HepG2 (cell line): Measurements from ENCODE around the gene PTMA. TPM values are rescaled to one million over a fixed set of nuclear protein-coding genes. Genes with fewer than 3 reads are reported as not detected.
A peak's percentile ranks its signal among the peaks of the same experiment; 100 is the strongest.

Source experiments
- CENPBD1 ChIP-seq: sonication (generic); formaldehyde crosslinking; IDR thresholded peaks from 2 replicates; pipeline ENCODE4 v1.8.0; 2022; ENCODE audit warnings: missing genetic modification reagents, low read depth, mild to moderate bottlenecking, borderline replicate concordance
- CENPT ChIP-seq: sonication (generic); formaldehyde crosslinking; IDR thresholded peaks from 2 replicates; pipeline ENCODE4 v1.8.0; 2022; ENCODE audit warnings: low read depth, mild to moderate bottlenecking, moderate library complexity, missing genetic modification reagents
- FOXC1 ChIP-seq: sonication (generic); formaldehyde crosslinking; IDR thresholded peaks from 2 replicates; pipeline ENCODE4 v1.8.0; 2022; ENCODE audit warnings: mild to moderate bottlenecking, missing genetic modification reagents, borderline replicate concordance
- GFI1 ChIP-seq: sonication (generic); formaldehyde crosslinking; IDR thresholded peaks from 2 replicates; pipeline ENCODE4 v1.5.0; 2020; ENCODE audit warnings: missing genetic modification reagents, mild to moderate bottlenecking, borderline replicate concordance
- HDAC1 ChIP-seq: sonication (generic); formaldehyde crosslinking; IDR thresholded peaks from 2 replicates; pipeline ENCODE4 v1.5.1; 2020; ENCODE audit warnings: mild to moderate bottlenecking, missing genetic modification reagents
- HOXA9 ChIP-seq: sonication (generic); formaldehyde crosslinking; IDR thresholded peaks from 2 replicates; pipeline ENCODE4 v1.8.1; 2022; ENCODE audit warnings: missing genetic modification reagents, mild to moderate bottlenecking, moderate library complexity, borderline replicate concordance
- MBNL3 ChIP-seq: fragments of 250-450 bp; sonication (Bioruptor Pico); conservative IDR thresholded peaks from 2 replicates; pipeline ENCODE4 v1.8.0; 2022; ENCODE audit warnings: mild to moderate bottlenecking, inconsistent platforms
- MED1 ChIP-seq: sonication (generic); formaldehyde crosslinking; IDR thresholded peaks from 2 replicates; pipeline ENCODE4 v1.4.0; 2020; ENCODE audit warnings: missing genetic modification reagents
- NPAS2 ChIP-seq: sonication (generic); formaldehyde crosslinking; IDR thresholded peaks from 2 replicates; pipeline ENCODE4 v1.8.0; 2022; ENCODE audit warnings: mild to moderate bottlenecking, missing genetic modification reagents, borderline replicate concordance
- PHF8 ChIP-seq: sonication (generic); formaldehyde crosslinking; IDR thresholded peaks from 2 replicates; pipeline ENCODE4 v1.5.0; 2020; ENCODE audit warnings: missing genetic modification reagents
- RBFOX2 ChIP-seq: fragments of 200-400 bp; formaldehyde crosslinking; IDR thresholded peaks from 2 replicates; pipeline ENCODE4 v1.6.1; 2017; ENCODE audit warnings: low read depth, mild to moderate bottlenecking, low read length
- TEF ChIP-seq: sonication (generic); formaldehyde crosslinking; IDR thresholded peaks from 2 replicates; pipeline ENCODE4 v1.5.0; 2020; ENCODE audit warnings: missing genetic modification reagents
- ZBTB25 ChIP-seq: IDR thresholded peaks from 2 replicates; pipeline ENCODE4 v1.6.1; 2018; ENCODE audit warnings: missing genetic modification reagents
- ZFX ChIP-seq: sonication (generic); formaldehyde crosslinking; IDR thresholded peaks from 2 replicates; pipeline ENCODE4 v1.4.0; 2020; ENCODE audit warnings: mild to moderate bottlenecking, low read depth, missing genetic modification reagents, moderate library complexity
- ZFY ChIP-seq: sonication (generic); formaldehyde crosslinking; IDR thresholded peaks from 2 replicates; pipeline ENCODE4 v1.4.0; 2020; ENCODE audit warnings: missing genetic modification reagents
- ZKSCAN1 ChIP-seq: fragments of 150-350 bp; IDR thresholded peaks from 2 replicates; pipeline ENCODE4 v1.6.1; 2014; ENCODE audit warnings: low read length
- ZNF224 ChIP-seq: sonication (generic); formaldehyde crosslinking; IDR thresholded peaks from 2 replicates; pipeline ENCODE4 v1.5.0; 2020; ENCODE audit warnings: mild to moderate bottlenecking, missing genetic modification reagents
- ZNF547 ChIP-seq: sonication (generic); formaldehyde crosslinking; IDR thresholded peaks from 2 replicates; pipeline ENCODE4 v1.5.1; 2020; ENCODE audit warnings: mild to moderate bottlenecking, missing genetic modification reagents
- ZNF550 ChIP-seq: sonication (generic); formaldehyde crosslinking; IDR thresholded peaks from 2 replicates; pipeline ENCODE4 v1.4.0; 2020; ENCODE audit warnings: mild to moderate bottlenecking, missing genetic modification reagents, borderline replicate concordance
- ZNF788 ChIP-seq: sonication (generic); formaldehyde crosslinking; IDR thresholded peaks from 2 replicates; pipeline ENCODE4 v1.5.0; 2020; ENCODE audit warnings: mild to moderate bottlenecking, missing genetic modification reagents, borderline replicate concordance
- ZNF792 ChIP-seq: IDR thresholded peaks from 2 replicates; pipeline ENCODE4 v1.6.1; 2016
- ZUFSP ChIP-seq: sonication (generic); formaldehyde crosslinking; IDR thresholded peaks from 2 replicates; pipeline ENCODE4 v1.9.0; 2021; ENCODE audit warnings: missing genetic modification reagents, mild to moderate bottlenecking, borderline replicate concordance
- ZXDC ChIP-seq: sonication (generic); formaldehyde crosslinking; IDR thresholded peaks from 2 replicates; pipeline ENCODE4 v1.5.0; 2020; ENCODE audit warnings: mild to moderate bottlenecking, missing genetic modification reagents
- polyA plus RNA-seq, 8 experiments: library from polyadenylated mRNA; depleted of rRNA in 3 of 8; stranded (reverse) in 7 of 8; unstranded in 1 of 8; fragments of >200 nt; fragmentation: Illumina TruSeq in 4 of 8; extraction: Trizol in 4 of 8; gene quantifications; 2 replicates each; pipeline versions ENCODE4 v1.2.1 to v1.2.3, GENCODE V29; 2011 to 2016; ENCODE audit warnings: low read depth in 4 of 8, missing spikeins in 1 of 8, mixed read lengths in 1 of 8; ENCODE audit not compliant: insufficient read depth in 1 of 8
- total RNA-seq, 5 experiments: library from RNA; depleted of rRNA; stranded (reverse); fragments of >200 nt; fragmentation: Illumina TruSeq; extraction: Trizol; gene quantifications; 2 replicates each; pipeline ENCODE4 v1.2.3, GENCODE V29; 2016; ENCODE audit warnings: low read depth in 1 of 5

The PTMA gene
- total and polyA plus RNA-seq, 2 of the 13 experiments (the other 11 are each of a cell fraction or from before 2014, with no cell fraction given) = 190 to 1,086 TPM

GRCh38 chr2:231706731-231707624, 1.3 kb upstream of the PTMA start (continued):
- TF ChIP-seq MED1 (peak; percentile 46; the same call in 1 of the 2 replicates), RBFOX2 (peak; percentile 79), NPAS2 (CRISPR knock-in tag) (no peak), ZXDC (CRISPR knock-in tag) (peak; percentile 83; the same call in 1 of the 2 replicates), TEF (CRISPR knock-in tag) (no peak; the same call in 1 of the 2 replicates), ZFX (peak; percentile 86), ZNF547 (CRISPR knock-in tag) (peak; percentile 62), MBNL3 (CRISPR knock-in tag) (no peak), ZUFSP (CRISPR knock-in tag) (no peak), ZBTB25 (peak; percentile 55; the same call in 1 of the 2 replicates), FOXC1 (peak; percentile 73; the same call in 1 of the 2 replicates), ZNF550 (CRISPR knock-in tag) (no peak), CENPBD1 (CRISPR knock-in tag) (no peak), CENPT (CRISPR knock-in tag) (peak; percentile 49; the same call in 1 of the 2 replicates), PHF8 (peak; percentile 86), ZFY (CRISPR knock-in tag) (peak; percentile 82), ZNF224 (peak; percentile 39; the same call in 1 of the 2 replicates), GFI1 (CRISPR knock-in tag) (peak; percentile 61; the same call in 1 of the 2 replicates), HDAC1 (CRISPR knock-in tag) (peak; percentile 59; the same call in 1 of the 2 replicates), ZKSCAN1 (no peak), ZNF788 (peak; percentile 86; the same call in 1 of the 2 replicates), HOXA9 (peak; percentile 73; the same call in 1 of the 2 replicates), ZNF792 (no peak)
